ENCODE data around the gene SLFN13.

SLFN13 gene, protein sequence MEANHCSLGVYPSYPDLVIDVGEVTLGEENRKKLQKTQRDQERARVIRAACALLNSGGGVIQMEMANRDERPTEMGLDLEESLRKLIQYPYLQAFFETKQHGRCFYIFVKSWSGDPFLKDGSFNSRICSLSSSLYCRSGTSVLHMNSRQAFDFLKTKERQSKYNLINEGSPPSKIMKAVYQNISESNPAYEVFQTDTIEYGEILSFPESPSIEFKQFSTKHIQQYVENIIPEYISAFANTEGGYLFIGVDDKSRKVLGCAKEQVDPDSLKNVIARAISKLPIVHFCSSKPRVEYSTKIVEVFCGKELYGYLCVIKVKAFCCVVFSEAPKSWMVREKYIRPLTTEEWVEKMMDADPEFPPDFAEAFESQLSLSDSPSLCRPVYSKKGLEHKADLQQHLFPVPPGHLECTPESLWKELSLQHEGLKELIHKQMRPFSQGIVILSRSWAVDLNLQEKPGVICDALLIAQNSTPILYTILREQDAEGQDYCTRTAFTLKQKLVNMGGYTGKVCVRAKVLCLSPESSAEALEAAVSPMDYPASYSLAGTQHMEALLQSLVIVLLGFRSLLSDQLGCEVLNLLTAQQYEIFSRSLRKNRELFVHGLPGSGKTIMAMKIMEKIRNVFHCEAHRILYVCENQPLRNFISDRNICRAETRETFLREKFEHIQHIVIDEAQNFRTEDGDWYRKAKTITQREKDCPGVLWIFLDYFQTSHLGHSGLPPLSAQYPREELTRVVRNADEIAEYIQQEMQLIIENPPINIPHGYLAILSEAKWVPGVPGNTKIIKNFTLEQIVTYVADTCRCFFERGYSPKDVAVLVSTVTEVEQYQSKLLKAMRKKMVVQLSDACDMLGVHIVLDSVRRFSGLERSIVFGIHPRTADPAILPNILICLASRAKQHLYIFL

DNA sequence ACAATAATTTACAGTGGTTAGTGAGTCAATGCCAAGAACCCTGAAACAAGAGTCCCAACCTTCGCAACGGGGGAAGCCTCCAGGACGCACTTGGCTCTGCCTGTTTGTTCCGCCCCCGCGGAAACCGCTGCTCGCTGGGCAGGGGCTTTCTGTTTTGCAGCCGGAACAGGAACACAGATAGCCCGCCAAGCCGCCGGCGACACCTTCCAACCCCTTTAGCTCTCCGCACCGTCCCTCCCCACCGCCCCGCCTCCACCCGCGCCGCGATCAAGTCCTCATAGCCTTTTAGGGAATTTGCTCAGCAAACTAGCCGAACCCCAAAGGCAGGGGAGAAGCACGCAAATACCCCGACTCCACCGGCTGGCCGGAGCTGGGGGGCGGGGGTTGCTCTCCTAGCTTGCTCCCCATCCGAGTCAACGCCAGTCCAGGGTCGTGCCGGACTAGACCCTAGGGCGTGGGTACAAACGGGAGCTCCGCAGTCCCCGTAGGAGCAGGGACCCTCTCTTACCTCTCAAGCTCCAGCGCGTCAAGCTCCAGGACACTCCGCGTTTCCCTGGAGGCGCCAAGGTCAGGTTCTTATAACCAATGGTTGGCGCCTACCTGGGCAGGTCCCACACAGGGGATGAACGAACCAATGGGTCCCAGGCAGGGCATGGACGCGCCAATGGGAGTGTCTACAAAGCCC, at the start of gene SLFN13:
TSS of gene SLFN13 (minus strand) at position 553 of the 685 bp plus-strand sequence. CDS start 3,086 bp downstream, outside the sequence.
- Histone ChIP-seq H3K36me3 (ENCODE audit: control insufficient read depth, insufficient read depth, low read length) (0 out of 2 replicates have a peak, but pooled peaks cover 3% of the 10 kb centered on the region), H3K9me3 (ENCODE audit: control insufficient read depth, insufficient read depth, low read length) (no peaks in the 10 kb centered on the region), H3K4me1 (ENCODE audit: control insufficient read depth, insufficient read depth, low read length) (peaks cover 10% of the 10 kb centered on the region), H3K27ac (ENCODE audit: low read depth, low read length) (peak within 1 kb of the TSS; percentile 79), H3K27me3 (ENCODE audit: control insufficient read depth, insufficient read depth, low read length) (peaks cover 50% of the 10 kb centered on the region), H3K4me3 (ENCODE audit: low read depth, low read length) (peak within 1 kb of the TSS; percentile 77), H3K9ac (ENCODE audit: low read depth, low read length) (peak within 1 kb of the TSS; percentile 78)

DNA sequence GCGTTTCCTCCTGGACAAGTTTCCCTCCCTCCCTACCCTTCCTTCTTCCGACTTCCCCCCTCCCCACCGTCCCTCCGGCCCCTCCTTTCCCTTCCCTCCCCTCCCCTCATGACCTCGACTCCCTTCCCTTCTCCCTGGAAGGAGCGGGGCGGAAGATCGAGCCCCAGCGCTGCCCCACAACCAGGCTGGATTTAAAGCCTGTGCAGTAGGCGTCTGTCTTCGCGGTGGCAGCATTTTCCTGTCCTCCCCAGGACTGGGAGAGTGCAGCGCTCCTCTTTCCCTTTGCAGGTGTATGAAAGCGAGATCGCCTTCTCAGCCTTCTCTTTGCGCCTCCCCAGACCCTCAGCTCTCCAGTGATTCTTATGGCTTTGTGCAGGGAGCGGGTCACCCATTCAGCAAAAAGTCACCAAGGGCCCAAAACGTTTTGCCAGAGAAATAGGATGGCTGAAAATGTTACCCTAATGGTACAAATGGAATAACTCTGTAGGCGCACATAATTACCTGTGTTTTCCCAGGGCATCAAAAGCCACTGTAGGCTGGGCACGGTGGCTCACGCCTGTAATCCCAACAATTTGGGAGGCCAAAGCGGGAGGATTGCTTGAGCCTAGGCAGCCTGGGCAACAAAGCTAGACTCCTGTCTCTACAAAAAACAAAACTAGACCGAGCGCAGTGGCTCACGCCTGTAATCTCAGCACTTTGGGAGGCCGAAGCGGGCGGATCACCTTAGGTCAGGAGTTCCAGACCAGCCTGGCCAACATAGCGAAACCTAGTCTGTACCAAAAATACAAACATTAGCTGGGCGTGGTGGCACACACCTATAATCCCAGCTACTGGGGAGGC, 48.1 kb upstream of the SLFN13 start:
- Histone ChIP-seq H3K36me3 (ENCODE audit: control insufficient read depth, insufficient read depth, low read length) (no peaks in the 10 kb centered on the region), H3K27me3 (ENCODE audit: control insufficient read depth, insufficient read depth, low read length) (peaks cover 100% of the 10 kb centered on the region), H3K27ac (ENCODE audit: low read depth, low read length) (no peak overlapping the region), H3K4me1 (ENCODE audit: control insufficient read depth, insufficient read depth, low read length) (peaks cover 34% of the 10 kb centered on the region), H3K9me3 (ENCODE audit: control insufficient read depth, insufficient read depth, low read length) (0 out of 2 replicates have a peak, but pooled peaks cover 3% of the 10 kb centered on the region), H3K9ac (ENCODE audit: low read depth, low read length) (no peak overlapping the region), H3K4me3 (ENCODE audit: low read depth, low read length) (peak overlapping the region; percentile 23; the same call in 1 of the 2 replicates)

DNA sequence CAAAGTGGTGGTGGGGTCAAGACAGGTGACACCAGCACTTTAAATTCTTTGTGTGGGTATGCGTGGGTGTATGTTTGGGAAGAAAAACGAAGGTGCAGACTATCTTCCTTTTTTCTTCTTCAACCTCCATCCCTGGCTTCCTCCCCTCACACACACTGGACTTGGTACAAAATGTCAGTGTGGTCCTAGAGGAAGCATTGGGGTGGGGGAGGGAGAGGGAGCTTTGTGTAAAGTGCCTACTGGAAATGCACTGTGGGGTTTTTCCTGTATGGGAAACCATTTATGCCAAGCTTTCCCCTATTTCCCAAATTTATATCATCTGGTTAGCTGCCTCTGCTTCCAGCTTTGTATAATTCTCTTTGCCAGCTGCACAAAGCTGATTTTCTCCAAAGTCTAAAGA, 44.5 kb upstream of the SLFN13 start:
- no peak overlapping the region for H3K9ac ChIP-seq (ENCODE audit: low read depth, low read length)
- no peaks in the 10 kb centered on the region for H3K36me3 ChIP-seq (ENCODE audit: control insufficient read depth, insufficient read depth, low read length)
- no peak overlapping the region for H3K4me3 ChIP-seq (ENCODE audit: low read depth, low read length)
- H3K27me3 ChIP-seq (ENCODE audit: control insufficient read depth, insufficient read depth, low read length), result peaks cover 100% of the 10 kb centered on the region
- peaks cover 24% of the 10 kb centered on the region for H3K4me1 ChIP-seq (ENCODE audit: control insufficient read depth, insufficient read depth, low read length)
- H3K9me3 ChIP-seq (ENCODE audit: control insufficient read depth, insufficient read depth, low read length), result 0 out of 2 replicates have a peak, but pooled peaks cover 3% of the 10 kb centered on the region
- H3K27ac ChIP-seq (ENCODE audit: low read depth, low read length), result no peak overlapping the region

DNA sequence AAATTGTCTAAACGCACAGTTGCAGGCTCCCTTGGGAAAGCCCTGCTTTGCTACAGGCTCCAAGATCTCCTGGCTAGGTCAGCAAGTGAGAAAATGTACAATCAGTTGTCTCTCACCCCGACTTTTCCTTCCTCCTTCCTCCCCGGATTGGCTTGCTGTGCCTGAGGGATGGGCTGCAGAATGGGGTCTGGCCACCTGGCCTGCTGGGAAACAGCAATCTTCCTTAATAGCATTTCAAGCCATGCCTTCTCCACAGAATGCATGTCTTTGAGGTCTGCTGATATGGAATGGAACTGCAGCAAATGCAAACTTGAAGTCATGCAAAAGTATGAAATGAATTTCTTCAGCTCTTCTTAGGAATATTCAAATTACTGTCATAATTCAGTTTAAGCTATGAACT, 42.9 kb upstream of the SLFN13 start:
- Histone ChIP-seq H3K4me3 (ENCODE audit: low read depth, low read length) (no peak overlapping the region), H3K36me3 (ENCODE audit: control insufficient read depth, insufficient read depth, low read length) (no peaks in the 10 kb centered on the region), H3K4me1 (ENCODE audit: control insufficient read depth, insufficient read depth, low read length) (peaks cover 28% of the 10 kb centered on the region), H3K27ac (ENCODE audit: low read depth, low read length) (no peak overlapping the region), H3K27me3 (ENCODE audit: control insufficient read depth, insufficient read depth, low read length) (peaks cover 100% of the 10 kb centered on the region), H3K9ac (ENCODE audit: low read depth, low read length) (no peak overlapping the region), H3K9me3 (ENCODE audit: control insufficient read depth, insufficient read depth, low read length) (no peaks in the 10 kb centered on the region)

DNA sequence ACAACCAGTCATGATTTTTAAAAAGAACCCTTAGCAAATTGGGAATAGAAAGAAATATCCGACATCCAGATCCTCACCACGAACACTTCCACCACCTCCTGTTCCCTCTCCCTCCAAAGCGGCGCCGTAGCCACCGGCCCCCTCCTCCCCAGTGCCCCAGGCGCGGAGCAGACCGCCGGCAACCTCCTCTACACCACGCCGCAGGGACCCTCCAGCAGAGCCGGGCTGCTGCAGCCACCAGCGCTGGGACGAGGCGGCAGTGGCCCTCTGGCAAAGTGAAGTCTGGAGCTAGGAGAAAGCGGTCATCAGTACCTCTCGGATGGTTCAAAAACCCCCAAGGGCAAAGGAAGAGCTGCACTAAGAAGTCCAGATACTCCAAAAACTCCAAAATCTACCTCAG, 41.4 kb upstream of the SLFN13 start:
- Histone ChIP-seq H3K4me3 (ENCODE audit: low read depth, low read length) (no peak overlapping the region), H3K27me3 (ENCODE audit: control insufficient read depth, insufficient read depth, low read length) (peaks cover 100% of the 10 kb centered on the region), H3K4me1 (ENCODE audit: control insufficient read depth, insufficient read depth, low read length) (peaks cover 24% of the 10 kb centered on the region), H3K27ac (ENCODE audit: low read depth, low read length) (no peak overlapping the region), H3K9ac (ENCODE audit: low read depth, low read length) (no peak overlapping the region), H3K9me3 (ENCODE audit: control insufficient read depth, insufficient read depth, low read length) (no peaks in the 10 kb centered on the region), H3K36me3 (ENCODE audit: control insufficient read depth, insufficient read depth, low read length) (no peaks in the 10 kb centered on the region)

DNA sequence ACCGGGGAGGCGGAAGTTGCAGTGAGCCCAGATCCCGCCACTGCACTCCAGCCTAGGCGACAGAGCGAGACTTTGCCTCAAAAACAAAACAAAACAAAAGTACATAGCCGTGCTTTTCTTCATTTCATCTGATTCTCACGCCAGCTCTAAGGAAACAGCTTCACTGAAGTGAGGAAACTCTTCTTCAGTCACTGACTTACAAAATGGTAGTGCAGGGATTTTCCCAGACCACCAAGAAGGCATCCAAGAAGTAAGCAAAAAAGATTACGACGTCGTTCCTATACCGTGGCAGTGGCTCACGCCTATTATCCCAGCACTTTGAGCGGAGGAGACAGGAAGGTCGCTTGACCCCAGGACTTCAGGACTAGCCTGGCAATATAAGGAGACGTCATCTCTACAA, 40.4 kb upstream of the SLFN13 start:
- Histone ChIP-seq H3K4me3 (ENCODE audit: low read depth, low read length) (no peak overlapping the region), H3K9ac (ENCODE audit: low read depth, low read length) (no peak overlapping the region), H3K27ac (ENCODE audit: low read depth, low read length) (no peak overlapping the region), H3K4me1 (ENCODE audit: control insufficient read depth, insufficient read depth, low read length) (peaks cover 19% of the 10 kb centered on the region), H3K9me3 (ENCODE audit: control insufficient read depth, insufficient read depth, low read length) (no peaks in the 10 kb centered on the region), H3K27me3 (ENCODE audit: control insufficient read depth, insufficient read depth, low read length) (peaks cover 100% of the 10 kb centered on the region), H3K36me3 (ENCODE audit: control insufficient read depth, insufficient read depth, low read length) (no peaks in the 10 kb centered on the region)

DNA sequence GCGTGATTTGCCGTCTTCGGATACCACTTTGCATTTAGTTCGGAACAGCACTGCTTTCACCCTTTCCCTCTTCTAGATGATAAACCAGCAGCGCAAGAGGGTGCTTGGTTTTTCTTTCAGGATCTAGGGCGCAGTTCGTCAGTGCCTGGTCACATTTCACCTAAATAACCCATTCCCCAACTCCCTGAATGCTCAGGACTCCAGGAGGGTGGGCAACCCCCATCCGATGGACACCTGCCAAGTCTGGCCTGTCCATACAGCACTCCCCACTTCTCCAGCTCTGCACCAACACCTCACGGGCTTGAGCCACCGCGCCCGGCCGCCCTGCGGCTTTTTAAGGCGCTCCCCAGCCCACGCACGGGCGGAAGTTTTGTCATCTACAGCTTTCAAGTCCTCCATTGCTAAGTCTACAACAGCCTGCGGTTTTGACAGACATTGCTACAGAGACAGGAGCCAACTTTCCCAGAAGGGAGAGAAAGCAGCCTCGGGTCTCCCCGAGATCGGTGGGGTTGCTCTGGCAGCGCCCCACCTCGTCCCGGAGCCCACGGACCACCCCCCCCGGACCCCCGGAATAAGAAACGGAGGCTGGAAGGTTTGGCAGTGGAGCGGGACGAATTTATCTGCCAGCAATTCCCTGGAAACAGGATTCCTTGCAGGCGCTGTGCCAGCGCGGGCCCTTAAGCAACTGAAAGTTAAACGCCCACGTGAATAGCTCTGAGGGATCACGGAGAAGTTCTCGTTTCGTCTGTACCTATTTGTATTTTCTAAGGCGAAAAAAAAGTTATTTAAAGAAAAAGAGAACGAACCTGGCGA, 38.6 kb upstream of the SLFN13 start:
- Histone ChIP-seq H3K27ac (ENCODE audit: low read depth, low read length) (no peak overlapping the region), H3K27me3 (ENCODE audit: control insufficient read depth, insufficient read depth, low read length) (peaks cover 95% of the 10 kb centered on the region), H3K9me3 (ENCODE audit: control insufficient read depth, insufficient read depth, low read length) (no peaks in the 10 kb centered on the region), H3K4me1 (ENCODE audit: control insufficient read depth, insufficient read depth, low read length) (peaks cover 10% of the 10 kb centered on the region), H3K9ac (ENCODE audit: low read depth, low read length) (no peak overlapping the region), H3K4me3 (ENCODE audit: low read depth, low read length) (peak overlapping the region; percentile 50), H3K36me3 (ENCODE audit: control insufficient read depth, insufficient read depth, low read length) (no peaks in the 10 kb centered on the region)

DNA sequence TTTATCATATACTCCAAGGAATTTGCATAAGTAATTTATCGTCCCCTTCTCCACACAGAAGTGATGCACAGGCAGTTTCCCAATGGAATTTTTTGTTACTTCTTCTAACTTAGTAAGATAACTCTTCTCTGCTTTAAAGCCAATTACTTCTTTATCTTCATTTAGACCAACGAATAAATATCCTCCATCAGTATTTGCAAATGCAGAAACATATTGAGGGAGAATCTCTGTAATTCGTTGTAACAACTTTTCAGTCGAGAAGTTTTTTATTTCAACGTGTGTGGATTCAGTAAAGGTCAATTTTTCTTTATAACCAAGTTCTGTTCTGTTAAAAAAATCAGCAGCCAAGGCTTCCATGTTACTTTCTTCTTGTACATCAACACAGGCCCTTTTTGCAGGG, 30.7 kb upstream of the SLFN13 start:
- Histone ChIP-seq H3K27ac (ENCODE audit: low read depth, low read length) (no peak overlapping the region), H3K27me3 (ENCODE audit: control insufficient read depth, insufficient read depth, low read length) (peaks cover 61% of the 10 kb centered on the region), H3K9ac (ENCODE audit: low read depth, low read length) (no peak overlapping the region), H3K9me3 (ENCODE audit: control insufficient read depth, insufficient read depth, low read length) (no peaks in the 10 kb centered on the region), H3K4me3 (ENCODE audit: low read depth, low read length) (no peak overlapping the region), H3K4me1 (ENCODE audit: control insufficient read depth, insufficient read depth, low read length) (no peaks in the 10 kb centered on the region), H3K36me3 (ENCODE audit: control insufficient read depth, insufficient read depth, low read length) (no peaks in the 10 kb centered on the region)

DNA sequence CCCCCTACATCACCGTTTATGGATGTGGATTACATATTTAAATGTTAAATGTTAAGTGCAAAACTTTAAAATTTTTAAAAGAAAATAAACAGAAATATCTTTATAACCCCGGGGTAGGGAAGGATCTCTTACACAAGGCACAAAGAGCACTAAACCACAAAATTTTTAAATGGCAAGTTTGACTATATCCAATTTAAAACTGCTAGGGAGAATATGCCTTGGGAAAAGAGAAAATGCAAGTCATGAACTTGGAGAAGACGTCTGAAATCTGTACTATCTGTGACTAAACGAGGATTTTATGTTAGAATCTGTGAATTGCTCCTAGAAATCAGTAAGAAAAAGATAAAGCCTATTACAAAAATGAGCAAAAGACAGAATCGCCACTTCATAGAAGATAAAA, 28.7 kb upstream of the SLFN13 start:
- no peaks in the 10 kb centered on the region for H3K36me3 ChIP-seq (ENCODE audit: control insufficient read depth, insufficient read depth, low read length)
- no peak overlapping the region for H3K27ac ChIP-seq (ENCODE audit: low read depth, low read length)
- H3K4me3 ChIP-seq (ENCODE audit: low read depth, low read length), result no peak overlapping the region
- H3K9ac ChIP-seq (ENCODE audit: low read depth, low read length), result no peak overlapping the region
- H3K27me3 ChIP-seq (ENCODE audit: control insufficient read depth, insufficient read depth, low read length), result peaks cover 45% of the 10 kb centered on the region
- H3K4me1 ChIP-seq (ENCODE audit: control insufficient read depth, insufficient read depth, low read length), result no peaks in the 10 kb centered on the region
- no peaks in the 10 kb centered on the region for H3K9me3 ChIP-seq (ENCODE audit: control insufficient read depth, insufficient read depth, low read length)

All from HUES48 (cell line).